HepG2 (cell line): ENCODE measurements around the gene COMMD1. TPM values are rescaled to one million over a fixed set of nuclear protein-coding genes. Genes with fewer than 3 reads are reported as not detected.
A peak's percentile ranks its signal among the peaks of the same experiment; 100 is the strongest.

ENCODE experiments used
- BHLHE40 ChIP-seq: IDR thresholded peaks from 2 replicates; pipeline ENCODE4 v1.6.1; 2011; ENCODE audit warnings: low read length, improper control_type of control experiment
- CBX1 ChIP-seq: IDR thresholded peaks from one replicate; pipeline ENCODE4 v1.6.1; 2016; ENCODE audit warnings: antibody characterized with exemption, low read depth
- HDAC2 ChIP-seq: sonication (generic); formaldehyde crosslinking; IDR thresholded peaks from 2 replicates; pipeline ENCODE4 v1.4.0; 2020; ENCODE audit warnings: missing genetic modification reagents
- HMGXB4 ChIP-seq, 2 experiments: sonication (generic) in 1 of 2; formaldehyde crosslinking in 1 of 2; IDR thresholded peaks; 2 replicates each; pipeline versions ENCODE4 v1.4.0 to v1.6.1; 2018 to 2020; ENCODE audit warnings: missing genetic modification reagents in 2 of 2, borderline replicate concordance in 1 of 2, low read depth in 1 of 2, mild to moderate bottlenecking in 1 of 2, missing biosample characterization in 1 of 2
- MAFF ChIP-seq: IDR thresholded peaks from 2 replicates; pipeline ENCODE4 v1.6.1; 2011; ENCODE audit warnings: low read depth, low read length, improper control_type of control experiment
- MED1 ChIP-seq: sonication (generic); formaldehyde crosslinking; IDR thresholded peaks from 2 replicates; pipeline ENCODE4 v1.4.0; 2020; ENCODE audit warnings: missing genetic modification reagents
- MEF2D ChIP-seq: sonication (generic); formaldehyde crosslinking; IDR thresholded peaks from 2 replicates; pipeline ENCODE4 v1.5.1; 2020; ENCODE audit warnings: mild to moderate bottlenecking, missing genetic modification reagents
- MTA1 ChIP-seq: sonication (generic); formaldehyde crosslinking; IDR thresholded peaks from 2 replicates; pipeline ENCODE4 v1.4.0; 2020; ENCODE audit warnings: missing genetic modification reagents, mild to moderate bottlenecking, borderline replicate concordance
- MXD4 ChIP-seq: IDR thresholded peaks from 2 replicates; pipeline ENCODE4 v1.6.1; 2016; ENCODE audit warnings: mild to moderate bottlenecking, missing biosample characterization, missing genetic modification reagents
- ONECUT2 ChIP-seq: sonication (generic); formaldehyde crosslinking; IDR thresholded peaks from 2 replicates; pipeline ENCODE4 v1.4.0; 2020; ENCODE audit warnings: missing genetic modification reagents
- PAWR ChIP-seq: sonication (generic); formaldehyde crosslinking; IDR thresholded peaks from 2 replicates; pipeline ENCODE4 v1.4.0; 2020; ENCODE audit warnings: missing genetic modification reagents, mild to moderate bottlenecking, borderline replicate concordance
- PAX8 ChIP-seq: sonication (generic); formaldehyde crosslinking; IDR thresholded peaks from 2 replicates; pipeline ENCODE4 v1.8.0; 2022; ENCODE audit warnings: mild to moderate bottlenecking, missing genetic modification reagents, borderline replicate concordance
- PBX2 ChIP-seq: IDR thresholded peaks from 2 replicates; pipeline ENCODE4 v1.6.1; 2016; ENCODE audit warnings: control low read depth
- PLRG1 ChIP-seq: fragments of 450-650 bp; conservative IDR thresholded peaks from 2 replicates; pipeline ENCODE4 v1.6.1; 2016
- SOX13 ChIP-seq, 3 experiments: fragments of 450-650 bp in 1 of 3; sonication (generic) in 1 of 3; formaldehyde crosslinking in 1 of 3; IDR thresholded peaks in 2 of 3; conservative IDR thresholded peaks in 1 of 3; 2 replicates each; pipeline versions ENCODE4 v1.5.0 to v1.6.1; 2016 to 2020; ENCODE audit warnings: antibody characterized with exemption in 1 of 3, mild to moderate bottlenecking in 1 of 3, missing compliant biosample characterization in 1 of 3, missing genetic modification reagents in 1 of 3, moderate library complexity in 1 of 3
- ZEB1 ChIP-seq: IDR thresholded peaks from 2 replicates; pipeline ENCODE4 v1.6.1; 2012; ENCODE audit warnings: mild to moderate bottlenecking, low read depth, inconsistent platforms; ENCODE audit not compliant: insufficient replicate concordance
- ZNF205 ChIP-seq: IDR thresholded peaks from 2 replicates; pipeline ENCODE4 v1.6.1; 2018; ENCODE audit warnings: missing biosample characterization, missing genetic modification reagents
- ZNF263 ChIP-seq: sonication (generic); formaldehyde crosslinking; IDR thresholded peaks from 2 replicates; pipeline ENCODE4 v1.4.0; 2020; ENCODE audit warnings: missing genetic modification reagents
- ZNF562 ChIP-seq: sonication (generic); formaldehyde crosslinking; IDR thresholded peaks from 2 replicates; pipeline ENCODE4 v1.8.0; 2022; ENCODE audit warnings: missing genetic modification reagents, borderline replicate concordance
- ZNF629 ChIP-seq: sonication (generic); formaldehyde crosslinking; conservative IDR thresholded peaks from 2 replicates; pipeline ENCODE4 v1.5.0; 2020; ENCODE audit warnings: missing genetic modification reagents
- ZNF746 ChIP-seq: sonication (generic); formaldehyde crosslinking; IDR thresholded peaks from 2 replicates; pipeline ENCODE4 v1.8.0; 2022; ENCODE audit warnings: mild to moderate bottlenecking, missing genetic modification reagents
- polyA plus RNA-seq, 8 experiments: library from polyadenylated mRNA; depleted of rRNA in 3 of 8; stranded (reverse) in 7 of 8; unstranded in 1 of 8; fragments of >200 nt; fragmentation: Illumina TruSeq in 4 of 8; extraction: Trizol in 4 of 8; gene quantifications; 2 replicates each; pipeline versions ENCODE4 v1.2.1 to v1.2.3, GENCODE V29; 2011 to 2016; ENCODE audit warnings: low read depth in 4 of 8, missing spikeins in 1 of 8, mixed read lengths in 1 of 8; ENCODE audit not compliant: insufficient read depth in 1 of 8
- total RNA-seq, 5 experiments: library from RNA; depleted of rRNA; stranded (reverse); fragments of >200 nt; fragmentation: Illumina TruSeq; extraction: Trizol; gene quantifications; 2 replicates each; pipeline ENCODE4 v1.2.3, GENCODE V29; 2016; ENCODE audit warnings: low read depth in 1 of 5
- TF ChIP-seq, protein P1 (sequence below), 2 experiments: sonication (generic) in 1 of 2; formaldehyde crosslinking in 1 of 2; IDR thresholded peaks; 2 replicates each; pipeline versions ENCODE4 v1.4.0 to v1.6.1; 2016 to 2020; ENCODE audit warnings: borderline replicate concordance in 1 of 2, low read depth in 1 of 2, mild to moderate bottlenecking in 1 of 2, missing genetic modification reagents in 1 of 2

COMMD1 gene
- total and polyA plus RNA-seq, 2 of the 13 experiments (the other 11 are each of a cell fraction or from before 2014, with no cell fraction given), result 25.7 to 105 TPM

- TF ChIP-seq, protein P1, sequence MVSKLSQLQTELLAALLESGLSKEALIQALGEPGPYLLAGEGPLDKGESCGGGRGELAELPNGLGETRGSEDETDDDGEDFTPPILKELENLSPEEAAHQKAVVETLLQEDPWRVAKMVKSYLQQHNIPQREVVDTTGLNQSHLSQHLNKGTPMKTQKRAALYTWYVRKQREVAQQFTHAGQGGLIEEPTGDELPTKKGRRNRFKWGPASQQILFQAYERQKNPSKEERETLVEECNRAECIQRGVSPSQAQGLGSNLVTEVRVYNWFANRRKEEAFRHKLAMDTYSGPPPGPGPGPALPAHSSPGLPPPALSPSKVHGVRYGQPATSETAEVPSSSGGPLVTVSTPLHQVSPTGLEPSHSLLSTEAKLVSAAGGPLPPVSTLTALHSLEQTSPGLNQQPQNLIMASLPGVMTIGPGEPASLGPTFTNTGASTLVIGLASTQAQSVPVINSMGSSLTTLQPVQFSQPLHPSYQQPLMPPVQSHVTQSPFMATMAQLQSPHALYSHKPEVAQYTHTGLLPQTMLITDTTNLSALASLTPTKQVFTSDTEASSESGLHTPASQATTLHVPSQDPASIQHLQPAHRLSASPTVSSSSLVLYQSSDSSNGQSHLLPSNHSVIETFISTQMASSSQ (IDR thresholded peaks at IDR 0.05; ENCODE audit: low read depth), result no peak
- TF ChIP-seq, protein P1 (CRISPR knock-in tag; IDR thresholded peaks at IDR 0.05; ENCODE audit: borderline replicate concordance), result peak; percentile 85; the same call in 1 of the 2 replicates
- TF ChIP-seq ZNF629 (CRISPR knock-in tag), result peak; percentile 43
- no peak for TF ChIP-seq ONECUT2 (CRISPR knock-in tag)
- TF ChIP-seq MTA1 (CRISPR knock-in tag), result peak; percentile 97; the same call in 1 of the 2 replicates
- no peak for TF ChIP-seq ZNF562 (CRISPR knock-in tag)
- TF ChIP-seq MEF2D, result peak; percentile 88; the same call in 1 of the 2 replicates
- peak; percentile 64 for TF ChIP-seq BHLHE40
- TF ChIP-seq ZNF263, result peak; percentile 64
- peak; percentile 19 for TF ChIP-seq ZEB1
- TF ChIP-seq HDAC2 (CRISPR knock-in tag), result peak; percentile 97
- peak; percentile 86 for TF ChIP-seq MED1 (CRISPR knock-in tag)
- peak; percentile 99 for TF ChIP-seq HMGXB4 (CRISPR knock-in tag; IDR thresholded peaks at IDR 0.05; ENCODE audit: borderline replicate concordance in 1 of 2, low read depth in 1 of 2)
- no peak for TF ChIP-seq PLRG1
- TF ChIP-seq MAFF, result no peak; the same call in 1 of the 2 replicates
- no peak for TF ChIP-seq PBX2 (CRISPR knock-in tag)
- TF ChIP-seq ZNF746, result peak; percentile 84; the same call in 1 of the 2 replicates
- TF ChIP-seq MXD4 (CRISPR knock-in tag), result peak; percentile 79
- peak; percentile 84 for TF ChIP-seq ZNF205 (CRISPR knock-in tag)
- no peak; the same call in 1 of the 2 replicates for TF ChIP-seq SOX13 (IDR thresholded peaks at IDR 0.05)
- peak in 1 of 2 experiments; percentile 35; a peak in 1 of 4 replicates for TF ChIP-seq SOX13 (CRISPR knock-in tag; conservative IDR thresholded peaks at IDR 0.05 in 1 of 2, IDR thresholded peaks at IDR 0.05 in 1 of 2)
- peak; percentile 97; the same call in 1 of the 2 replicates for TF ChIP-seq PAX8 (CRISPR knock-in tag)
- TF ChIP-seq CBX1, result peak; percentile 98
- TF ChIP-seq PAWR (CRISPR knock-in tag), result peak; percentile 97; the same call in 1 of the 2 replicates
Measured at GRCh38 chr2:61888267-61889055, 17.0 kb upstream of the COMMD1 start, which contains the start of gene CCT4 (continued).
